HEK293T (cell line): ENCODE data around the gene CAGE1.
"Not testable (repeated sequence)": the region's sequence is repeated elsewhere in the genome, so short reads cannot be mapped to it uniquely, and the experiment has no call there.

ENCODE experiments used
- CTCF ChIA-PET: fragments of 350-600 bp; formaldehyde crosslinking; extraction: SDS; loops from one replicate; lab custom pipeline; 2021; ENCODE audit warnings: antibody characterized with exemption, inconsistent platforms; lab: Yijun Ruan, JAX
- POLR2A ChIA-PET: fragments of 350-600 bp; formaldehyde crosslinking; extraction: SDS; loops from one replicate; lab custom pipeline; 2020; ENCODE audit warnings: antibody characterized with exemption, inconsistent platforms; lab: Yijun Ruan, JAX
- DNase-seq: peaks from one replicate; pipeline ENCODE4 v3.0.0; 2012; ENCODE audit warnings: mixed read lengths; ENCODE audit errors: extremely low spot score
- ARNT ChIP-seq: fragments of 450-650 bp; IDR thresholded peaks from 2 replicates; pipeline ENCODE4 v1.6.1; 2017; ENCODE audit warnings: mild to moderate bottlenecking
- BHLHE40 ChIP-seq: fragments of 450-650 bp; IDR thresholded peaks from 2 replicates; pipeline ENCODE4 v1.6.1; 2016; ENCODE audit warnings: mild to moderate bottlenecking, moderate library complexity, borderline replicate concordance
- CTBP1 ChIP-seq: fragments of 450-650 bp; IDR thresholded peaks from 2 replicates; pipeline ENCODE4 v1.6.1; 2016; ENCODE audit warnings: borderline replicate concordance
- ELF4 ChIP-seq: fragments of 450-650 bp; IDR thresholded peaks from 2 replicates; pipeline ENCODE4 v1.6.1; 2017; ENCODE audit warnings: antibody characterized with exemption
- FOXA1 ChIP-seq: fragments of 450-650 bp; IDR thresholded peaks from 2 replicates; pipeline ENCODE4 v1.6.1; 2016; ENCODE audit warnings: mild to moderate bottlenecking
- FOXK2 ChIP-seq: fragments of 450-650 bp; IDR thresholded peaks from 2 replicates; pipeline ENCODE4 v1.6.1; 2016; ENCODE audit warnings: mild to moderate bottlenecking
- FOXM1 ChIP-seq: fragments of 450-650 bp; IDR thresholded peaks from 2 replicates; pipeline ENCODE4 v1.6.1; 2017; ENCODE audit warnings: mild to moderate bottlenecking, borderline replicate concordance
- HDGF ChIP-seq: fragments of 450-650 bp; IDR thresholded peaks from 2 replicates; pipeline ENCODE4 v1.6.1; 2017; ENCODE audit warnings: antibody characterized with exemption, borderline replicate concordance
- L3MBTL2 ChIP-seq: fragments of 450-650 bp; conservative IDR thresholded peaks from 2 replicates; pipeline ENCODE4 v1.6.1; 2016; ENCODE audit warnings: mild to moderate bottlenecking
- LEF1 ChIP-seq: fragments of 450-650 bp; IDR thresholded peaks from 2 replicates; pipeline ENCODE4 v1.6.1; 2017; ENCODE audit warnings: mild to moderate bottlenecking, borderline replicate concordance
- NFRKB ChIP-seq: fragments of 450-650 bp; IDR thresholded peaks from 2 replicates; pipeline ENCODE4 v1.6.1; 2016; ENCODE audit warnings: mild to moderate bottlenecking, moderate library complexity
- SP1 ChIP-seq: fragments of 450-650 bp; IDR thresholded peaks from 2 replicates; pipeline ENCODE4 v1.6.1; 2017
- SUZ12 ChIP-seq: fragments of 450-650 bp; IDR thresholded peaks from 2 replicates; pipeline ENCODE4 v1.6.1; 2016; ENCODE audit warnings: mild to moderate bottlenecking
- TARDBP ChIP-seq: fragments of 450-650 bp; IDR thresholded peaks from 2 replicates; pipeline ENCODE4 v1.6.1; 2016
- ZNF384 ChIP-seq: fragments of 450-650 bp; IDR thresholded peaks from 2 replicates; pipeline ENCODE4 v1.6.1; 2016
- TF ChIP-seq, protein P1 (sequence below): fragments of 450-650 bp; IDR thresholded peaks from 2 replicates; pipeline ENCODE4 v1.6.1; 2016

The CAGE1 gene

DNA sequence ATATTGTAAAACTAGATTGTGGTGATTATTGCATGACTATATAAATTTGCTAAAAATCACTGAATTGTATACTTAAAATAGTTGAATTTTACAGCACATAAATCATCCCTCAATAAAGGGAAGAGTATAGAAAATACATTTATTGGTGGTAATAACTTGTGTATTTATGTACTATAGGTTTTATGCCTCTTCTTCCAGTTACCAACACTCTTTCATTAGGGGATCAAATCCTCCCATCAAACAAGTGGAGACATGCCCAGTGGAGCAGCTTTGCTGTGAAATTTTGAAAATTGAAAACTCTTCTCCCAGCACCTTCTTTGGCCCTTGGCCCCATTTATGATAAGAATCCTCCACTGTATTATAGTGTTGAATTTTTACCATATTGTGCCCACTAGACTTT, 66.5 kb downstream of the CAGE1 start:
- ChIA-PET POLR2A (no interaction called here), CTCF (no interaction called here)
- DNase-seq, result no peak
- TF ChIP-seq HDGF (no peak), SP1 (no peak), ELF4 (no peak)
- TF ChIP-seq, protein P1, sequence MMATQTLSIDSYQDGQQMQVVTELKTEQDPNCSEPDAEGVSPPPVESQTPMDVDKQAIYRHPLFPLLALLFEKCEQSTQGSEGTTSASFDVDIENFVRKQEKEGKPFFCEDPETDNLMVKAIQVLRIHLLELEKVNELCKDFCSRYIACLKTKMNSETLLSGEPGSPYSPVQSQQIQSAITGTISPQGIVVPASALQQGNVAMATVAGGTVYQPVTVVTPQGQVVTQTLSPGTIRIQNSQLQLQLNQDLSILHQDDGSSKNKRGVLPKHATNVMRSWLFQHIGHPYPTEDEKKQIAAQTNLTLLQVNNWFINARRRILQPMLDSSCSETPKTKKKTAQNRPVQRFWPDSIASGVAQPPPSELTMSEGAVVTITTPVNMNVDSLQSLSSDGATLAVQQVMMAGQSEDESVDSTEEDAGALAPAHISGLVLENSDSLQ, result peak; percentile 23; the same call in 1 of the 2 replicates

DNA sequence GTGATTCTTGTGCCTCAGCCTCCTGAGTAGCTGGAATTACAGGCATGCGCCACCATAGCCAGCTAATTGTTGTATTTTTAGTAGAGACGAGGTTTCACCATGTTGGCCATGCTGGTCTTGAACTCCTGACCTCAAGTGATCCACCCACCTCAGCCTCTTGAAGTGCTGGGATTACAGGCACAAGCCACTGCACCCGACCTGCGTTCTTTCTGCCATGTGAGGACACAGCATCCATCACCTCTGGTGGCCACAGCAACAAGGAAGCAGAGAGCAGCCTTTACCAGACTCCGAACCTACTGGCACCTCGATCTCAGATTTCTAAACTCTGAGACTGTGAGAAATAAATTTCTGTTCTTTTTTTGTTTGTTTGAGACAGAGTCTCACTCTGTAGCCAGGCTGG, 67.7 kb downstream of the CAGE1 start:
- CTCF ChIA-PET, POLR2A ChIA-PET: not testable (repeated sequence)

DNA sequence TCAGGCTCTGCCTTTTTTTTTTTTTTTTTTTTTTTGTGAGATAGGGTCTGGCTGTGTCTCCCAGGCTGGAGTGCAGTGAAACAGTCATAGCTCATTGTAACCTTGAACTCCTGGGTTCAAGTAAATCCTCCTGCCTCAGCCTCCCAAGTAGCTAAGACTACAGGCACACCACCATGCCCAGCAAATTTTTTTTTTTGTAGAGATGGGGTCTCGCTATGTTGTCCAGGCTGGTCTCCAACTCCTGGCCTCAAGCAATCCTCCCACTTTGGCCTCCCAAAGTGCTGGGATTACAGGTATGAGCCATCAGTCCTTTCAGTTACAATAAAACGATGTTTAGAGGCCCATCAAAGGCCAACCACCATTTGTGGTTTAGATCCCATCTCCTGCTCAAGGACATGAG, 70.1 kb downstream of the CAGE1 start:
- CTCF ChIA-PET, result interaction anchor here (0.7 kb wide), 1 partner anchor 299 kb away, joined by 4 read pairs; no protein-coding TSS in a partner anchor
- DNase-seq, POLR2A ChIA-PET: not testable (repeated sequence)

More for the DNA sequence above, 67.7 kb downstream of the CAGE1 start:
- not testable (repeated sequence) for DNase-seq

GRCh38 chr6:7317538-7317937, 72.0 kb downstream of the CAGE1 start:
- TF ChIP-seq FOXM1 (no peak), FOXK2 (no peak), CTBP1 (no peak), TARDBP (no peak), NFRKB (no peak), SUZ12 (no peak), LEF1 (no peak), FOXA1 (no peak), SP1 (no peak), ARNT (no peak), L3MBTL2 (no peak), HDGF (no peak), ELF4 (no peak), BHLHE40 (no peak)
- TF ChIP-seq, protein P1, result no peak
- no peak for DNase-seq
- ChIA-PET POLR2A (no interaction called here), CTCF (no interaction called here)

GRCh38 chr6:7316658-7317533, 72.6 kb downstream of the CAGE1 start:
- POLR2A ChIA-PET, result interaction anchor here (2.7 kb wide), 1 partner anchor 73 kb away, joined by 20 read pairs; the partner anchor contains the start of genes CAGE1 and RIOK1
- no peak for TF ChIP-seq FOXM1
- TF ChIP-seq ELF4, result no peak
- no peak for TF ChIP-seq FOXK2
- no peak for TF ChIP-seq SP1
- no peak for TF ChIP-seq ZNF384
- TF ChIP-seq NFRKB, result no peak
- no peak for TF ChIP-seq LEF1
- TF ChIP-seq, protein P1, result no peak
- CTCF ChIA-PET, result interaction anchor here (0.6 kb wide), 1 partner anchor 20 kb away, joined by 4 read pairs; no protein-coding TSS in a partner anchor
- no peak for DNase-seq

DNA sequence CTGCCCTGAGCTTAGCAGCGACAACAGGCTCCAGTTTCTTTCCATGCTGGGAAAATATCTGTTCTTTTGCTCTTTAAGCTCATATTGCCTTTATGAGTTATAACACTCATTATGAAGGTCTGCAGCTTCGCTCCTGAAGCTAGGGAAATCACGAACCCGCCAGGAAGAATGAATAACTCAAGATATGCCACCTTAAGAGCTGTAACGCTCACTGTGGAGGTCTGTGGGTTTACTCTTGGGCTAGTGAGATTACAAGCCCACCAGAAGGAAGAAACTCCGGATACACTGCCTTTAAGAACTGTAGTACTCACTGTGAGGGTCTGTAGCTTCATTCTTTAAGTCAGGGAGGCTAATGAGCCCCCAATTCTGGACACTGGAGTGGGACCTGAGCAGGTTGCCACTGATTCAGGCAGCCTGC, 73.6 kb downstream of the CAGE1 start:
- CTCF ChIA-PET, result interaction anchor here (0.6 kb wide), 1 partner anchor 1710 kb away, joined by 3 read pairs; no protein-coding TSS in a partner anchor
- no peak for DNase-seq
- POLR2A ChIA-PET, result interaction anchor here (2.7 kb wide), 1 partner anchor 74 kb away, joined by 20 read pairs; the partner anchor contains the start of genes CAGE1 and RIOK1
- TF ChIP-seq FOXM1, result no peak
- no peak for TF ChIP-seq LEF1
- no peak for TF ChIP-seq SP1
- TF ChIP-seq SUZ12, result no peak
- TF ChIP-seq TARDBP, result no peak
- TF ChIP-seq ZNF384, result no peak
- no peak for TF ChIP-seq FOXA1
- no peak for TF ChIP-seq NFRKB
- no peak for TF ChIP-seq BHLHE40
- no peak for TF ChIP-seq ELF4
- TF ChIP-seq ARNT, result no peak

GRCh38 chr6:7315087-7315947, 74.2 kb downstream of the CAGE1 start:
- DNase-seq, result not testable (repeated sequence)
- ChIA-PET POLR2A (interaction anchor here (2.3 to 2.7 kb wide), 2 partner anchors 9 to 74 kb away, joined by 14 to 20 read pairs; partner anchors contain the start of genes CAGE1 and RIOK1), CTCF (interaction anchor here (0.5 to 0.6 kb wide), 2 partner anchors 78 to 1710 kb away, joined by 3 read pairs; no protein-coding TSS in a partner anchor)
